GM23338 (cell line): ENCODE measurements around the gene CDK11A. TPM values are rescaled to one million over a fixed set of nuclear protein-coding genes. Genes with fewer than 3 reads are reported as not detected.
"Not testable (repeated sequence)": the region's sequence is repeated elsewhere in the genome, so short reads cannot be mapped to it uniquely, and the experiment has no call there.

Source experiments
- ATAC-seq: fragments of 200-7000 bp; cut with Tn5 transposase; 3 replicates; pipeline ENCODE4 v1.9.1; 2020
- DNase-seq: peaks from one replicate; pipeline ENCODE4 v3.0.0-alpha.2; 2015; ENCODE audit warnings: low spot score
- H2AFZ ChIP-seq: fragments of 200-600 bp; sonication (generic); 2 replicates; pipeline ENCODE4 v1.8.0; 2016; ENCODE audit warnings: antibody characterized with exemption, mild to moderate bottlenecking, moderate library complexity
- H3F3A ChIP-seq: fragments of 200-600 bp; sonication (generic); replicated peaks from 2 replicates; pipeline ENCODE4 v1.8.0; 2017; ENCODE audit warnings: antibody characterized with exemption, mixed run types, low read depth
- H3K27ac ChIP-seq: fragments of 200-600 bp; sonication (generic); 2 replicates; pipeline ENCODE4 v1.6.1; 2016; ENCODE audit warnings: low read depth
- H3K27me3 ChIP-seq: fragments of 200-600 bp; sonication (generic); 2 replicates; pipeline ENCODE4 v1.8.0; 2016; ENCODE audit warnings: mild to moderate bottlenecking, mixed run types, moderate library complexity; ENCODE audit not compliant: insufficient read depth
- H3K36me3 ChIP-seq: fragments of 200-600 bp; sonication (generic); 2 replicates; pipeline ENCODE4 v1.8.0; 2016; ENCODE audit warnings: mild to moderate bottlenecking; ENCODE audit not compliant: insufficient read depth
- H3K4me1 ChIP-seq: fragments of 200-600 bp; sonication (generic); 2 replicates; pipeline ENCODE4 v1.8.0; 2016; ENCODE audit warnings: mild to moderate bottlenecking, moderate library complexity; ENCODE audit not compliant: insufficient read depth
- H3K4me2 ChIP-seq: fragments of 200-600 bp; sonication (generic); 2 replicates; pipeline ENCODE4 v1.7.1; 2017; ENCODE audit warnings: mixed run types
- H3K4me3 ChIP-seq: fragments of 200-600 bp; sonication (generic); 2 replicates; pipeline ENCODE4 v1.6.1; 2016; ENCODE audit warnings: mixed run types
- H3K79me2 ChIP-seq: fragments of 200-600 bp; sonication (generic); replicated peaks from 2 replicates; pipeline ENCODE4 v1.8.0; 2017; ENCODE audit warnings: mild to moderate bottlenecking; ENCODE audit not compliant: insufficient read depth
- H3K9me2 ChIP-seq: fragments of 200-600 bp; sonication (generic); 2 replicates; pipeline ENCODE4 v1.8.0; 2017; ENCODE audit not compliant: insufficient read depth
- H4K20me1 ChIP-seq: fragments of 200-600 bp; sonication (generic); replicated peaks from 2 replicates; pipeline ENCODE4 v1.8.0; 2017; ENCODE audit warnings: mild to moderate bottlenecking; ENCODE audit not compliant: insufficient read depth
- H3K27ac Mint-ChIP-seq: 2 replicates; pipeline ENCODE4 v1.8.0; 2020; ENCODE audit warnings: inconsistent platforms, mild to moderate bottlenecking, moderate library complexity, mixed read lengths
- H3K27me3 Mint-ChIP-seq: 3 replicates; pipeline ENCODE4 v1.8.0; 2022; ENCODE audit warnings: low read depth, mild to moderate bottlenecking, moderate library complexity, mixed read lengths, inconsistent platforms; ENCODE audit not compliant: insufficient read depth, poor library complexity
- H3K36me3 Mint-ChIP-seq: 3 replicates; pipeline ENCODE4 v1.8.0; 2021; ENCODE audit warnings: low read depth, mild to moderate bottlenecking, inconsistent platforms, moderate library complexity, mixed read lengths
- H3K4me1 Mint-ChIP-seq: 3 replicates; pipeline ENCODE4 v1.8.0; 2020; ENCODE audit warnings: mild to moderate bottlenecking, inconsistent platforms, mixed read lengths
- H3K4me3 Mint-ChIP-seq: 3 replicates; pipeline ENCODE4 v1.8.0; 2021; ENCODE audit warnings: moderate library complexity, mild to moderate bottlenecking, inconsistent platforms, mixed read lengths
- H3K9me3 Mint-ChIP-seq: 3 replicates; pipeline ENCODE4 v1.8.0; 2020; ENCODE audit warnings: moderate library complexity, mild to moderate bottlenecking, inconsistent platforms, mixed read lengths
- CTCF ChIP-seq, 2 experiments: fragments of 200-600 bp in 1 of 2; sonication (generic) in 1 of 2; conservative IDR thresholded peaks; 2 replicates each; pipeline versions ENCODE4 v1.5.1 to v1.6.1; 2016 to 2017; ENCODE audit warnings: antibody characterized with exemption in 2 of 2, low read depth in 2 of 2, mild to moderate bottlenecking in 2 of 2, moderate library complexity in 1 of 2
- ZNF114 ChIP-seq: fragments of 250-450 bp; sonication (Bioruptor Pico); IDR thresholded peaks from 2 replicates; pipeline ENCODE4 v1.5.0; 2020; ENCODE audit warnings: mild to moderate bottlenecking, moderate library complexity
- polyA plus RNA-seq: library from polyadenylated mRNA; unstranded; fragments of >200 nt; fragmentation: Nextera tagmentation; extraction: Ambion mirVana; gene quantifications from 2 replicates; pipeline ENCODE4 v1.2.1, GENCODE V29; 2016
- total RNA-seq: library from RNA; depleted of rRNA; stranded (reverse); fragments of >200 nt; shearing (Covaris generic); gene quantifications from 2 replicates; pipeline ENCODE4 v1.2.3, GENCODE V29; 2014
- TF ChIP-seq, protein P1 (sequence below): IDR thresholded peaks from one replicate; pipeline ENCODE4 v1.6.1; 2018; ENCODE audit warnings: antibody characterized with exemption; ENCODE audit not compliant: unreplicated experiment

CDK11A gene
- total and polyA plus RNA-seq, 2 experiments from 2014 or later, result 22.8 to 72.6 TPM

GRCh38 chr1:1664941-1665814, 59.0 kb downstream of the CDK11A start:
- H3K4me1 ChIP-seq, result no peaks in the 10 kb centered on the region
- H3K27me3 ChIP-seq, result no peaks in the 10 kb centered on the region
- ATAC-seq, result no peak
- DNase-seq, result no peak
- H3K27ac ChIP-seq, result no peak overlapping the region
- H3K4me1 Mint-ChIP-seq, result no peaks in the 10 kb centered on the region
- no peaks in the 10 kb centered on the region; the same call in 1 of the 2 replicates for H3K36me3 ChIP-seq
- H3K79me2 ChIP-seq, result no peaks in the 10 kb centered on the region
- H4K20me1 ChIP-seq, result no peaks in the 10 kb centered on the region; the same call in 1 of the 2 replicates
- H2AFZ ChIP-seq, result no peak overlapping the region
- no peaks in the 10 kb centered on the region for H3K9me2 ChIP-seq
- no peaks in the 10 kb centered on the region for H3F3A ChIP-seq
- no peak overlapping the region for H3K4me3 Mint-ChIP-seq
- H3K4me2 ChIP-seq, result no peak overlapping the region
- no peak overlapping the region for H3K4me3 ChIP-seq
- no peak overlapping the region for H3K27ac Mint-ChIP-seq
- H3K9me3 Mint-ChIP-seq, result no peaks in the 10 kb centered on the region
- TF ChIP-seq, protein P1, sequence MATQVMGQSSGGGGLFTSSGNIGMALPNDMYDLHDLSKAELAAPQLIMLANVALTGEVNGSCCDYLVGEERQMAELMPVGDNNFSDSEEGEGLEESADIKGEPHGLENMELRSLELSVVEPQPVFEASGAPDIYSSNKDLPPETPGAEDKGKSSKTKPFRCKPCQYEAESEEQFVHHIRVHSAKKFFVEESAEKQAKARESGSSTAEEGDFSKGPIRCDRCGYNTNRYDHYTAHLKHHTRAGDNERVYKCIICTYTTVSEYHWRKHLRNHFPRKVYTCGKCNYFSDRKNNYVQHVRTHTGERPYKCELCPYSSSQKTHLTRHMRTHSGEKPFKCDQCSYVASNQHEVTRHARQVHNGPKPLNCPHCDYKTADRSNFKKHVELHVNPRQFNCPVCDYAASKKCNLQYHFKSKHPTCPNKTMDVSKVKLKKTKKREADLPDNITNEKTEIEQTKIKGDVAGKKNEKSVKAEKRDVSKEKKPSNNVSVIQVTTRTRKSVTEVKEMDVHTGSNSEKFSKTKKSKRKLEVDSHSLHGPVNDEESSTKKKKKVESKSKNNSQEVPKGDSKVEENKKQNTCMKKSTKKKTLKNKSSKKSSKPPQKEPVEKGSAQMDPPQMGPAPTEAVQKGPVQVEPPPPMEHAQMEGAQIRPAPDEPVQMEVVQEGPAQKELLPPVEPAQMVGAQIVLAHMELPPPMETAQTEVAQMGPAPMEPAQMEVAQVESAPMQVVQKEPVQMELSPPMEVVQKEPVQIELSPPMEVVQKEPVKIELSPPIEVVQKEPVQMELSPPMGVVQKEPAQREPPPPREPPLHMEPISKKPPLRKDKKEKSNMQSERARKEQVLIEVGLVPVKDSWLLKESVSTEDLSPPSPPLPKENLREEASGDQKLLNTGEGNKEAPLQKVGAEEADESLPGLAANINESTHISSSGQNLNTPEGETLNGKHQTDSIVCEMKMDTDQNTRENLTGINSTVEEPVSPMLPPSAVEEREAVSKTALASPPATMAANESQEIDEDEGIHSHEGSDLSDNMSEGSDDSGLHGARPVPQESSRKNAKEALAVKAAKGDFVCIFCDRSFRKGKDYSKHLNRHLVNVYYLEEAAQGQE, result no peak
- TF ChIP-seq CTCF (conservative IDR thresholded peaks at IDR 0.05; ENCODE audit: low read depth in 2 of 2) (no peak), ZNF114 (CRISPR knock-in tag) (no peak)
- H3K36me3 Mint-ChIP-seq, result peaks cover 29% of the 10 kb centered on the region
- peaks cover 5% of the 10 kb centered on the region for H3K27me3 Mint-ChIP-seq

GRCh38 chr1:1664318-1664717, 59.8 kb downstream of the CDK11A start:
- not testable (repeated sequence) for H3K4me3 Mint-ChIP-seq, DNase-seq, H3K27me3 ChIP-seq, ATAC-seq, H3K9me3 Mint-ChIP-seq, H3K79me2 ChIP-seq, H2AFZ ChIP-seq, H3F3A ChIP-seq, H3K4me1 ChIP-seq, H3K36me3 ChIP-seq, H3K27ac ChIP-seq, H3K4me2 ChIP-seq, H3K27ac Mint-ChIP-seq, H4K20me1 ChIP-seq, H3K9me2 ChIP-seq, H3K4me3 ChIP-seq, H3K27me3 Mint-ChIP-seq, H3K4me1 Mint-ChIP-seq
- peaks cover 20% of the 10 kb centered on the region for H3K36me3 Mint-ChIP-seq

DNA sequence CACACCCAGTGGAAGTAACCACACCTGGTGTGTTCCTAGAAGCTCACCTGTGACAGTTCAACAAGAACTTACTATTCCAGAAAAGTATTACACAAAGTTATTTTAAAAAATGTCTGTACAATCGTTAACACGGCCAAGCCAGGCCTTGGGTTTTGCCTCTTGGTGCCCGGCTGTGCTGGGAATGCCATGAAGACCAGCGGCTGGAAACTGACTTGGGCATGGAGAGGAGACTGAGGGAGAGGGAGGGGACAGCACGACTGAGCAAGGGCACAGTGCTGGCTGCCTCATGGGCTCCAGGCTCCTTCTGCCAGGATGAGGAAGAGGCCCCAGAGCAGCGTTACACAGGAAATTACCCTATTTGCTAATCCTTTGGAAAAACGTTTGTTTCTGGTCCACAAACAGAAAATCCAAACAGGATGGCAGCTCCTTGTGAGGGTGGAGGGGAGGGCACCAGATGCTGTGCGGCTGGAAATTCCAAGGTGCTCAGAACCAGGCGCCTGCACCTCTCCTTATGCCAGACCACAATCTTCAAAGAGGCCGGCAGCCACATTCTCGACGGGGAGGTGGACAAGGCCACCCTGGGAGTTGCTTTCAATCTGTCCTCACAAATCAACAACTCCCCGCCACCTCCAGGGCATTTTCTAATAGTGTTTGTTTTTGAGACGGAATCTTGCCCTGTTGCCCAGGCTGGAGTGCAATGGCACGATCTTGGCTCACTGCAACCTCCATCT, 61.2 kb downstream of the CDK11A start:
- H3K27ac ChIP-seq, H3K4me2 ChIP-seq, ATAC-seq, H3F3A ChIP-seq, DNase-seq, H3K4me3 Mint-ChIP-seq, H3K9me3 Mint-ChIP-seq, H3K27ac Mint-ChIP-seq, H3K27me3 ChIP-seq, H3K36me3 ChIP-seq, H2AFZ ChIP-seq, H3K79me2 ChIP-seq, H4K20me1 ChIP-seq, H3K27me3 Mint-ChIP-seq, H3K4me3 ChIP-seq, H3K9me2 ChIP-seq, H3K4me1 Mint-ChIP-seq, H3K4me1 ChIP-seq: not testable (repeated sequence)
- H3K36me3 Mint-ChIP-seq, result peaks cover 17% of the 10 kb centered on the region

- H2AFZ ChIP-seq, H3K4me3 Mint-ChIP-seq, H3K4me2 ChIP-seq: not testable (repeated sequence)
These were observed 61.8 kb downstream of the CDK11A start for GRCh38 chr1:1662392-1662791.

More at GRCh38 chr1:1662392-1662791, 61.8 kb downstream of the CDK11A start:
- H3K27me3 Mint-ChIP-seq, H3K27ac ChIP-seq, H3F3A ChIP-seq, ATAC-seq, DNase-seq, H3K79me2 ChIP-seq, H3K4me1 Mint-ChIP-seq, H3K27ac Mint-ChIP-seq, H3K27me3 ChIP-seq, H3K4me1 ChIP-seq, H3K9me3 Mint-ChIP-seq, H3K9me2 ChIP-seq, H3K36me3 ChIP-seq, H3K4me3 ChIP-seq, H4K20me1 ChIP-seq: not testable (repeated sequence)
- H3K36me3 Mint-ChIP-seq, result peaks cover 11% of the 10 kb centered on the region
